SU-DHL-6 (cell line): Measurements from ENCODE around the gene OR52A1.

Experiments
- H2AFZ ChIP-seq: fragments of 200-600 bp; sonication (generic); 2 replicates; pipeline ENCODE4 v1.6.1; 2014; ENCODE audit warnings: low read depth, mild to moderate bottlenecking, moderate library complexity, mixed read lengths, antibody characterized with exemption, low read length; ENCODE audit not compliant: severe bottlenecking
- H3F3A ChIP-seq: fragments of 200-600 bp; shearing (Covaris generic); 2 replicates; pipeline ENCODE4 v1.6.0; 2016; ENCODE audit warnings: antibody characterized with exemption, mild to moderate bottlenecking; ENCODE audit not compliant: insufficient read depth
- H3K27ac ChIP-seq: fragments of 200-600 bp; sonication (generic); 2 replicates; pipeline ENCODE4 v1.5.1; 2016; ENCODE audit warnings: low read depth, mild to moderate bottlenecking, low read length, moderate library complexity, mixed read lengths
- H3K27me3 ChIP-seq: fragments of 200-600 bp; sonication (generic), shearing (Covaris generic); 2 replicates; pipeline ENCODE4 v1.6.0; 2014; ENCODE audit warnings: mild to moderate bottlenecking, low read length
- H3K36me3 ChIP-seq: fragments of 200-600 bp; sonication (generic); 2 replicates; pipeline ENCODE4 v1.6.1; 2014; ENCODE audit warnings: mild to moderate bottlenecking, low read length, mixed read lengths
- H3K4me2 ChIP-seq: fragments of 300-600, 200-600 bp; shearing (Covaris generic), sonication (generic); 2 replicates; pipeline ENCODE4 v1.6.0; 2014; ENCODE audit warnings: low read length, low read depth, mild to moderate bottlenecking; ENCODE audit not compliant: poor library complexity, severe bottlenecking
- H3K4me3 ChIP-seq: fragments of 200-600 bp; sonication (generic); 2 replicates; pipeline ENCODE4 v1.5.1; 2014; ENCODE audit warnings: antibody characterized with exemption, low read length, mild to moderate bottlenecking, mixed read lengths; ENCODE audit not compliant: insufficient read depth, poor library complexity, severe bottlenecking
- H3K79me2 ChIP-seq: fragments of 200-600 bp; sonication (generic); 2 replicates; pipeline ENCODE4 v1.6.1; 2014; ENCODE audit warnings: mild to moderate bottlenecking, low read length, moderate library complexity; ENCODE audit not compliant: insufficient read depth
- H3K9ac ChIP-seq: fragments of 200-600 bp; sonication (generic); 2 replicates; pipeline ENCODE4 v1.7.0; 2014; ENCODE audit warnings: mild to moderate bottlenecking, low read length
- H3K9me2 ChIP-seq: fragments of 200-600 bp; sonication (generic); replicated peaks from 2 replicates; pipeline ENCODE4 v1.6.1; 2014; ENCODE audit warnings: low read length; ENCODE audit not compliant: insufficient read depth
- H3K9me3 ChIP-seq: fragments of 200-600 bp; sonication (generic); 2 replicates; pipeline ENCODE4 v1.6.1; 2014; ENCODE audit warnings: low read length, mixed read lengths; ENCODE audit not compliant: insufficient read depth
- H4K20me1 ChIP-seq: fragments of 200-600 bp; sonication (generic); 2 replicates; pipeline ENCODE4 v1.6.1; 2014; ENCODE audit warnings: low read depth, mild to moderate bottlenecking, antibody characterized with exemption, low read length, moderate library complexity, mixed read lengths
- CTCF ChIP-seq: fragments of 200-600 bp; sonication (generic); IDR thresholded peaks from one replicate; pipeline ENCODE4 v1.5.1; 2017; ENCODE audit warnings: antibody characterized with exemption, mild to moderate bottlenecking, low read length, moderate library complexity; ENCODE audit not compliant: insufficient read depth, poor library complexity, severe bottlenecking
- EZH2phosphoT487 ChIP-seq: fragments of 200-600 bp; sonication (generic), shearing (Covaris generic); conservative IDR thresholded peaks from 2 replicates; pipeline ENCODE4 v1.6.1; 2018; ENCODE audit warnings: mild to moderate bottlenecking, antibody characterized with exemption, low read length, moderate library complexity, mixed read lengths

OR52A1 gene

GRCh38 chr11:5115339-5115738, 39.2 kb downstream of the OR52A1 start:
- Histone ChIP-seq H3K9me2 (no peaks in the 10 kb centered on the region), H3K9ac (no peak overlapping the region), H3K9me3 (no peaks in the 10 kb centered on the region), H3K27me3 (no peaks in the 10 kb centered on the region), H3K27ac (no peak overlapping the region), H4K20me1 (no peaks in the 10 kb centered on the region), H3K36me3 (no peaks in the 10 kb centered on the region), H3K79me2 (no peaks in the 10 kb centered on the region), H2AFZ (no peak overlapping the region), H3K4me2 (no peak overlapping the region), H3K4me3 (no peak overlapping the region), H3F3A (no peaks in the 10 kb centered on the region)
- TF ChIP-seq CTCF = no peak
- TF ChIP-seq EZH2phosphoT487 = no peak

- Histone ChIP-seq H3K4me2 (no peak overlapping the region), H3K9me3 (no peaks in the 10 kb centered on the region), H3K79me2 (no peaks in the 10 kb centered on the region), H3K27ac (no peak overlapping the region), H3K27me3 (no peaks in the 10 kb centered on the region), H3K4me3 (no peak overlapping the region), H3F3A (no peaks in the 10 kb centered on the region), H3K9ac (no peak overlapping the region), H3K36me3 (no peaks in the 10 kb centered on the region), H2AFZ (no peak overlapping the region), H4K20me1 (no peaks in the 10 kb centered on the region; the same call in 1 of the 2 replicates), H3K9me2 (no peaks in the 10 kb centered on the region)
- TF ChIP-seq CTCF = no peak
- TF ChIP-seq EZH2phosphoT487 = no peak
Observed at GRCh38 chr11:5107285-5107684, 47.3 kb downstream of the OR52A1 start.

GRCh38 chr11:5103066-5103465, 51.5 kb downstream of the OR52A1 start:
- Histone ChIP-seq H3F3A (no peaks in the 10 kb centered on the region), H3K36me3 (no peaks in the 10 kb centered on the region), H2AFZ (no peak overlapping the region), H4K20me1 (no peaks in the 10 kb centered on the region; the same call in 1 of the 2 replicates), H3K9me3 (no peaks in the 10 kb centered on the region), H3K4me2 (no peak overlapping the region), H3K4me3 (no peak overlapping the region), H3K27ac (no peak overlapping the region), H3K79me2 (no peaks in the 10 kb centered on the region), H3K9ac (no peak overlapping the region), H3K27me3 (no peaks in the 10 kb centered on the region), H3K9me2 (no peaks in the 10 kb centered on the region)
- TF ChIP-seq CTCF (no peak), EZH2phosphoT487 (no peak)
